ENCODE measurements around the gene SLC44A5.
"Not testable (repeated sequence)": the region's sequence is repeated elsewhere in the genome, so short reads cannot be mapped to it uniquely, and the experiment has no call there.

Gene SLC44A5

GRCh38 chr1:75444220-75444619 lies 166.7 kb downstream of the SLC44A5 start:
- DNase-seq (ENCODE audit: low read depth), result no peak

- DNase-seq (ENCODE audit: low read depth), result no peak
Measured at GRCh38 chr1:75440274-75440673, 170.6 kb downstream of the SLC44A5 start.

GRCh38 chr1:75438355-75438754 lies 172.6 kb downstream of the SLC44A5 start:
- DNase-seq (ENCODE audit: low read depth), result no peak

- DNase-seq (ENCODE audit: low read depth), result no peak
Measured at GRCh38 chr1:75431843-75432242, 179.1 kb downstream of the SLC44A5 start.

GRCh38 chr1:75430526-75430925 lies 180.4 kb downstream of the SLC44A5 start:
- no peak for DNase-seq (ENCODE audit: low read depth)

GRCh38 chr1:75426688-75427087 lies 184.2 kb downstream of the SLC44A5 start:
- DNase-seq (ENCODE audit: low read depth), result no peak

- no peak for DNase-seq (ENCODE audit: low read depth)
Measured at GRCh38 chr1:75425001-75425650, 185.8 kb downstream of the SLC44A5 start.

- DNase-seq (ENCODE audit: low read depth), result no peak
Measured at GRCh38 chr1:75423616-75424015, 187.3 kb downstream of the SLC44A5 start.

- DNase-seq (ENCODE audit: low read depth), result no peak
Measured at GRCh38 chr1:75423136-75423535, 187.8 kb downstream of the SLC44A5 start.

GRCh38 chr1:75421371-75421770 lies 189.5 kb downstream of the SLC44A5 start:
- DNase-seq (ENCODE audit: low read depth), result no peak

- no peak for DNase-seq (ENCODE audit: low read depth)
Measured at GRCh38 chr1:75415187-75415586, 195.7 kb downstream of the SLC44A5 start.

- no peak for DNase-seq (ENCODE audit: low read depth)
Measured at GRCh38 chr1:75412616-75413015, 198.3 kb downstream of the SLC44A5 start.

GRCh38 chr1:75404681-75405080 lies 206.2 kb downstream of the SLC44A5 start:
- not testable (repeated sequence) for DNase-seq (ENCODE audit: low read depth)

GRCh38 chr1:75403147-75403646 lies 207.7 kb downstream of the SLC44A5 start:
- DNase-seq (ENCODE audit: low read depth), result not testable (repeated sequence)

GRCh38 chr1:75400716-75401115 lies 210.2 kb downstream of the SLC44A5 start:
- no peak for DNase-seq (ENCODE audit: low read depth)

GRCh38 chr1:75396745-75397144 lies 214.2 kb downstream of the SLC44A5 start:
- DNase-seq (ENCODE audit: low read depth), result no peak

- no peak for DNase-seq (ENCODE audit: low read depth)
Measured at GRCh38 chr1:75396260-75396659, 214.7 kb downstream of the SLC44A5 start.

- no peak for DNase-seq (ENCODE audit: low read depth)
Measured at GRCh38 chr1:75394386-75395139, 216.4 kb downstream of the SLC44A5 start.

GRCh38 chr1:75392278-75392677 lies 218.6 kb downstream of the SLC44A5 start:
- no peak for DNase-seq (ENCODE audit: low read depth)

GRCh38 chr1:75375476-75376447 lies 235.2 kb downstream of the SLC44A5 start:
- not testable (repeated sequence) for DNase-seq (ENCODE audit: low read depth)

- no peak for DNase-seq (ENCODE audit: low read depth)
Measured at GRCh38 chr1:75373542-75374159, 237.3 kb downstream of the SLC44A5 start.

GRCh38 chr1:75366595-75366994 lies 244.3 kb downstream of the SLC44A5 start:
- no peak for DNase-seq (ENCODE audit: low read depth)
